Measurements from ENCODE around the gene SMIM23. TPM values are rescaled to one million over a fixed set of nuclear protein-coding genes. Genes with fewer than 3 reads are reported as not detected.

Gene SMIM23
- total RNA-seq, 2 experiments from 2014 or later: not detected

DNA sequence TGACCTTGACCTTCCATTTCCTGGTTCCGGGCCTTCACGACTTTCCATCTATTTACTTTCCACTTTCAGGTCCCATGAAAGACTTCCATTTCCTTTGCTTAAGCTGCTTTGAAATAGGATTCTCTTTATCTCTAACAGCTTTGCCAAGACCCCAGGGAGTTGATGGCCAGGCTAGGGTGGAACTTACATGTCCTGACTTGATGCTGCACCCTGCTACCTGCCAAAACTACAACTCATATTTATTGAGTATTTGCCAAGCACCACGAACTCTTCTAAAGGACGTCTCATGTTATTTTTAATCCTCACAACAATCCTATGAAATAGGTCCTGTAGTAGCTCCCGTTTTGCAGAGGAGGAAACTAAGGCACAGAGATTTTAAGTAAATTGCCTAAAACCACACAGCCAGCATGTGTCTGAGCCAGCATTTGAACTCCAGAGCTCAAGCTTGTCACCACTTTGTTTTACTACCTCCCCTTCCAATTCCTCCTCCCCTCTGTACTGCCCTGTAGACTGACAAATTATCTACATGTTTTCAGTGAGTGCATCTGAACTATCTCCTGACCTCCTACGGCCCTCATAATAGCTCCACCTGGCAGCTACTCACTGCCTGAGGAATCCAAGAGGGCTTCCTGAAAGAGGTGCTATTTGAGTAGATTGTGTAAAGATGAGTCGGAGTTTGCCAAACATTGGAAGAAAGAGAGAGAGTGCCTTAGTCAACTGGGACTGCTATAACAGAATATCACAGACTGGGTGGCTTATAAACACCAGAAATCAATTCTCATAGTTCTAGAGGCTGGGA, 38.4 kb upstream of the SMIM23 start:
- H3K9me2 ChIP-seq (ENCODE audit: insufficient read depth, low read length): no peaks in the 10 kb centered on the region
- no peak overlapping the region for H2AFZ ChIP-seq (ENCODE audit: low read length)
- no peak for DNase-seq (ENCODE audit: low spot score)
- ChIA-PET CTCF (ENCODE audit: unreplicated experiment) (interaction anchor here (0.5 kb wide), 1 partner anchor 689 kb away, joined by 3 read pairs; no protein-coding TSS in a partner anchor), POLR2A (interaction anchor here (0.6 kb wide), 1 partner anchor 33 kb away, joined by 4 read pairs; no protein-coding TSS in a partner anchor)
- H3K4me1 ChIP-seq (ENCODE audit: insufficient read depth, low read length, poor library complexity, severe bottlenecking): no peaks in the 10 kb centered on the region
- H3K79me2 ChIP-seq (ENCODE audit: insufficient read depth, low read depth, low read length): no peaks in the 10 kb centered on the region
- TF ChIP-seq EZH2phosphoT487 (IDR thresholded peaks at IDR 0.05; ENCODE audit: borderline replicate concordance, low read depth, low read length) (no peak), CTCF (conservative IDR thresholded peaks at IDR 0.05; ENCODE audit: low read length) (no peak)
- no TSS peak for BruUV-seq (replicated peaks)
- no peak overlapping the region for H3K27ac ChIP-seq (ENCODE audit: low read depth, low read length, poor library complexity, severe bottlenecking)
- no peaks in the 10 kb centered on the region for H3K36me3 ChIP-seq (ENCODE audit: insufficient read depth, low read length)
- no peaks in the 10 kb centered on the region for H3K9me3 ChIP-seq (ENCODE audit: low read length)
- no peak overlapping the region for H3K4me3 ChIP-seq (ENCODE audit: low read depth, low read length, poor library complexity, severe bottlenecking)
- no peaks in the 10 kb centered on the region for H4K20me1 ChIP-seq (ENCODE audit: insufficient read depth, low read length)
- H3K4me2 ChIP-seq (ENCODE audit: low read length): no peak overlapping the region
- intact Hi-C loops (cut with micrococcal nuclease; ENCODE audit: unreplicated experiment): no loop called here

GRCh38 chr5:171748720-171749119, 36.9 kb upstream of the SMIM23 start:
- H3K9me2 ChIP-seq (ENCODE audit: insufficient read depth, low read length): no peaks in the 10 kb centered on the region
- no peak overlapping the region for H3K27ac ChIP-seq (ENCODE audit: low read depth, low read length, poor library complexity, severe bottlenecking)
- POLR2A ChIA-PET: interaction anchor here (0.6 kb wide), 1 partner anchor 749 kb away, joined by 3 read pairs; no protein-coding TSS in a partner anchor
- H3K36me3 ChIP-seq (ENCODE audit: insufficient read depth, low read length): no peaks in the 10 kb centered on the region
- no peaks in the 10 kb centered on the region for H4K20me1 ChIP-seq (ENCODE audit: insufficient read depth, low read length)
- H3K4me2 ChIP-seq (ENCODE audit: low read length): no peak overlapping the region
- intact Hi-C loops (cut with micrococcal nuclease; ENCODE audit: unreplicated experiment): no loop called here
- no peak for DNase-seq (ENCODE audit: low spot score)
- no peak overlapping the region for H3K4me3 ChIP-seq (ENCODE audit: low read depth, low read length, poor library complexity, severe bottlenecking)
- CTCF ChIA-PET (ENCODE audit: unreplicated experiment): no interaction called here
- TF ChIP-seq EZH2phosphoT487 (IDR thresholded peaks at IDR 0.05; ENCODE audit: borderline replicate concordance, low read depth, low read length): no peak
- H3K9me3 ChIP-seq (ENCODE audit: low read length): no peaks in the 10 kb centered on the region
- H3K4me1 ChIP-seq (ENCODE audit: insufficient read depth, low read length, poor library complexity, severe bottlenecking): no peaks in the 10 kb centered on the region
- no peaks in the 10 kb centered on the region for H3K79me2 ChIP-seq (ENCODE audit: insufficient read depth, low read depth, low read length)
- no TSS peak for BruUV-seq (replicated peaks)
- no peak overlapping the region for H2AFZ ChIP-seq (ENCODE audit: low read length)

DNA sequence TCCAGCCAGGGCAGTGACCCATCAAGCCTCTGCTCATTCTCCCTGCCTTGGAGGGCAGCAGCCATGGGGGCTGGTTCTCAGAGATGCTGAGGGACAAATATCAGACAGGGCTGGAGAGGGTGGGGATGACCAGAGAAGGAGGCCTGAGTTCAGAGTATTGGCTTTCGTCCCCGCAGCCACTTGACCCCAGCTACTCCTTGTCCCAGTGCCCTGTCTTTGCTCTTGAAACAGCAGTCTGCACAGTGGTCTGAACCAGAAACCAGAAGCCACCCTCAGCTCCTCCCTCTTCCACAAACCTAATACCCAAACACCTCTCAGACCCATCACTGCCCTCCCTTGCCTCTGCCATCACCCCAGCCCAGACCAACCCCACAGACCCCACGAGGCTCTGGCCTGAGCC, 36.3 kb upstream of the SMIM23 start:
- Histone ChIP-seq H3K4me2 (ENCODE audit: low read length) (no peak overlapping the region), H3K9me3 (ENCODE audit: low read length) (no peaks in the 10 kb centered on the region), H2AFZ (ENCODE audit: low read length) (no peak overlapping the region), H3K4me1 (ENCODE audit: insufficient read depth, low read length, poor library complexity, severe bottlenecking) (no peaks in the 10 kb centered on the region), H3K79me2 (ENCODE audit: insufficient read depth, low read depth, low read length) (no peaks in the 10 kb centered on the region), H3K4me3 (ENCODE audit: low read depth, low read length, poor library complexity, severe bottlenecking) (no peak overlapping the region), H4K20me1 (ENCODE audit: insufficient read depth, low read length) (no peaks in the 10 kb centered on the region), H3K36me3 (ENCODE audit: insufficient read depth, low read length) (no peaks in the 10 kb centered on the region), H3K27ac (ENCODE audit: low read depth, low read length, poor library complexity, severe bottlenecking) (no peak overlapping the region), H3K9me2 (ENCODE audit: insufficient read depth, low read length) (no peaks in the 10 kb centered on the region)
- no TSS peak for BruUV-seq (replicated peaks)
- ChIA-PET CTCF (ENCODE audit: unreplicated experiment) (no interaction called here), POLR2A (no interaction called here)
- intact Hi-C loops (cut with micrococcal nuclease; ENCODE audit: unreplicated experiment): no loop called here
- no peak for DNase-seq (ENCODE audit: low spot score)
- TF ChIP-seq CTCF (conservative IDR thresholded peaks at IDR 0.05; ENCODE audit: low read length): no peak
- no peak for TF ChIP-seq EZH2phosphoT487 (IDR thresholded peaks at IDR 0.05; ENCODE audit: borderline replicate concordance, low read depth, low read length)

Data from OCI-LY7 (cell line).